HG02938 (cell line): Measurements from ENCODE around the gene CYP2S1.

Experiments used
- ATAC-seq: cut with Tn5 transposase; IDR thresholded peaks from one replicate; pipeline ENCODE4 v1.9.1; 2021; ENCODE audit warnings: mild to moderate bottlenecking, moderate library complexity; ENCODE audit not compliant: unreplicated experiment

Gene CYP2S1

GRCh38 chr19:41255171-41255570 lies 62.2 kb downstream of the CYP2S1 start:
- ATAC-seq: no peak
